IMR-90 (cell line): ENCODE measurements around the gene ADTRP. TPM values are rescaled to one million over a fixed set of nuclear protein-coding genes. Genes with fewer than 3 reads are reported as not detected.

ENCODE experiments used
- ATAC-seq: fragments of 200-7000 bp; cut with Tn5 transposase; 2 replicates; pipeline ENCODE4 v1.9.1; 2020; ENCODE audit warnings: low read depth, mild to moderate bottlenecking, moderate library complexity
- BruUV-seq: library from RNA; stranded (reverse); fragments of 400-500 nt; replicated peaks from 2 replicates; lab custom pipeline; 2021; lab: Mats Ljungman, UMichigan
- CTCF ChIA-PET: fragments of 300-600 bp; formaldehyde crosslinking; extraction: SDS; loops from one replicate; lab custom pipeline; 2021; ENCODE audit warnings: antibody characterized with exemption; lab: Yijun Ruan, JAX
- POLR2A ChIA-PET: fragments of 300-600 bp; sonication (Branson Sonifier 250); formaldehyde crosslinking; loops from one replicate; lab custom pipeline; 2022; ENCODE audit warnings: antibody characterized with exemption; ENCODE audit not compliant: unreplicated experiment; lab: Charles Lee
- DNase-seq: peaks from one replicate; pipeline ENCODE4 v3.0.0; 2013
- H2AFZ ChIP-seq: replicated peaks from 2 replicates; pipeline ENCODE3; 2013; ENCODE audit warnings: low read length, mild to moderate bottlenecking; ENCODE audit not compliant: poor library complexity
- H2AK5ac ChIP-seq: 2 replicates; pipeline ENCODE4 v1.6.1; 2013; ENCODE audit warnings: low read depth, low read length, inconsistent platforms
- H2AK9ac ChIP-seq: replicated peaks from 2 replicates; pipeline ENCODE3; 2013; ENCODE audit warnings: mild to moderate bottlenecking, low read depth, low read length, moderate library complexity; ENCODE audit not compliant: poor library complexity
- H2BK120ac ChIP-seq: 2 replicates; pipeline ENCODE4 v1.6.1; 2013; ENCODE audit warnings: low read depth, low read length, inconsistent platforms
- H2BK15ac ChIP-seq: 3 replicates; pipeline ENCODE4 v1.6.1; 2013; ENCODE audit warnings: low read depth, low read length, inconsistent platforms
- H2BK20ac ChIP-seq: 2 replicates; pipeline ENCODE4 v1.6.1; 2013; ENCODE audit warnings: low read depth, mild to moderate bottlenecking, inconsistent platforms, low read length, moderate library complexity
- H2BK5ac ChIP-seq: 2 replicates; pipeline ENCODE4 v1.6.1; 2013; ENCODE audit warnings: mild to moderate bottlenecking, low read depth, low read length, inconsistent platforms; ENCODE audit not compliant: poor library complexity, severe bottlenecking
- H3K14ac ChIP-seq: replicated peaks from 2 replicates; pipeline ENCODE4 v1.6.1; 2013; ENCODE audit warnings: low read depth, low read length, inconsistent platforms
- H3K18ac ChIP-seq: 2 replicates; pipeline ENCODE4 v1.6.1; 2013; ENCODE audit warnings: low read depth, low read length, control low read depth
- H3K23ac ChIP-seq: 2 replicates; pipeline ENCODE4 v1.6.1; 2013; ENCODE audit warnings: low read depth, low read length, inconsistent platforms
- H3K27ac ChIP-seq: 2 replicates; pipeline ENCODE4 v1.5.1; 2013; ENCODE audit warnings: mild to moderate bottlenecking, control low read depth, low read length; ENCODE audit not compliant: insufficient read depth
- H3K27me3 ChIP-seq: 2 replicates; pipeline ENCODE4 v1.6.1; 2013; ENCODE audit warnings: low read length; ENCODE audit not compliant: control insufficient read depth, insufficient read depth
- H3K36me3 ChIP-seq: 2 replicates; pipeline ENCODE4 v1.6.1; 2013; ENCODE audit warnings: low read length, mixed read lengths; ENCODE audit not compliant: control insufficient read depth, insufficient read depth
- H3K4ac ChIP-seq: 2 replicates; pipeline ENCODE4 v1.6.1; 2013; ENCODE audit warnings: low read depth, low read length, inconsistent platforms
- H3K4me1 ChIP-seq: 2 replicates; pipeline ENCODE4 v1.6.1; 2013; ENCODE audit warnings: low read length, mixed read lengths; ENCODE audit not compliant: control insufficient read depth, insufficient read depth
- H3K4me2 ChIP-seq: 2 replicates; pipeline ENCODE4 v1.6.1; 2013; ENCODE audit warnings: low read depth, mild to moderate bottlenecking, control low read depth, low read length, moderate library complexity
- H3K4me3 ChIP-seq: 2 replicates; pipeline ENCODE4 v1.5.1; 2013; ENCODE audit warnings: low read depth, mild to moderate bottlenecking, control low read depth, low read length, moderate library complexity; ENCODE audit not compliant: insufficient read depth
- H3K56ac ChIP-seq: 2 replicates; pipeline ENCODE4 v1.6.1; 2013; ENCODE audit warnings: low read length, inconsistent platforms; ENCODE audit not compliant: insufficient read depth; ENCODE audit errors: extremely low read depth
- H3K79me1 ChIP-seq, 2 experiments: 2 replicates each; pipeline ENCODE4 v1.6.1; 2013; ENCODE audit warnings: low read length in 2 of 2, inconsistent platforms in 1 of 2, low read depth in 1 of 2
- H3K9ac ChIP-seq: 2 replicates; pipeline ENCODE4 v1.6.1; 2013; ENCODE audit warnings: low read depth, low read length, control low read depth
- H3K9me1 ChIP-seq: 2 replicates; pipeline ENCODE4 v1.6.1; 2013; ENCODE audit warnings: low read length, inconsistent platforms; ENCODE audit not compliant: insufficient read depth
- H3K9me3 ChIP-seq: 2 replicates; pipeline ENCODE4 v1.6.1; 2013; ENCODE audit warnings: low read length; ENCODE audit not compliant: control insufficient read depth, insufficient read depth
- H4K20me1 ChIP-seq: 2 replicates; pipeline ENCODE4 v1.6.1; 2013; ENCODE audit warnings: low read length, inconsistent platforms; ENCODE audit not compliant: insufficient read depth
- H4K5ac ChIP-seq: 2 replicates; pipeline ENCODE4 v1.6.1; 2013; ENCODE audit warnings: mild to moderate bottlenecking, low read depth, low read length, control low read depth
- H4K8ac ChIP-seq, 2 experiments: 2 replicates each; pipeline ENCODE4 v1.6.1; 2013; ENCODE audit warnings: low read depth in 2 of 2, low read length in 2 of 2, control low read depth in 1 of 2, inconsistent platforms in 1 of 2
- H4K91ac ChIP-seq: 2 replicates; pipeline ENCODE4 v1.6.1; 2013; ENCODE audit warnings: low read depth, low read length, inconsistent platforms; ENCODE audit not compliant: insufficient read depth
- BHLHE40 ChIP-seq: fragments of 150-350 bp; IDR thresholded peaks from 2 replicates; pipeline ENCODE4 v1.6.1; 2016; ENCODE audit warnings: mild to moderate bottlenecking, low read depth, low read length
- CEBPB ChIP-seq: IDR thresholded peaks from 2 replicates; pipeline ENCODE4 v1.6.1; 2012; ENCODE audit warnings: low read depth, low read length, improper control_type of control experiment
- CHD1 ChIP-seq: IDR thresholded peaks from 2 replicates; pipeline ENCODE4 v1.6.1; 2012; ENCODE audit warnings: low read depth, low read length, improper control_type of control experiment
- CTCF ChIP-seq: conservative IDR thresholded peaks from 2 replicates; pipeline ENCODE4 v1.5.1; 2012; ENCODE audit warnings: mild to moderate bottlenecking, low read depth, low read length, improper control_type of control experiment
- ELK1 ChIP-seq: fragments of 150-350 bp; IDR thresholded peaks from 2 replicates; pipeline ENCODE4 v1.6.1; 2016; ENCODE audit warnings: low read depth, mild to moderate bottlenecking, low read length, moderate library complexity, borderline replicate concordance
- MAFK ChIP-seq: IDR thresholded peaks from 2 replicates; pipeline ENCODE4 v1.6.1; 2012; ENCODE audit warnings: low read depth, low read length, improper control_type of control experiment
- MXI1 ChIP-seq: IDR thresholded peaks from 2 replicates; pipeline ENCODE4 v1.6.1; 2012; ENCODE audit warnings: low read depth, mild to moderate bottlenecking, low read length, moderate library complexity, borderline replicate concordance
- RAD21 ChIP-seq: IDR thresholded peaks from 2 replicates; pipeline ENCODE4 v1.6.1; 2012; ENCODE audit warnings: low read length, improper control_type of control experiment
- RCOR1 ChIP-seq: IDR thresholded peaks from 2 replicates; pipeline ENCODE4 v1.6.1; 2012; ENCODE audit warnings: mild to moderate bottlenecking, low read length, improper control_type of control experiment; ENCODE audit not compliant: insufficient replicate concordance
- USF2 ChIP-seq: fragments of 150-350 bp; IDR thresholded peaks from 2 replicates; pipeline ENCODE4 v1.6.1; 2017; ENCODE audit warnings: mild to moderate bottlenecking, antibody characterized with exemption, low read length, low read depth
- WGBS, 2 experiments: methylation state at CpG; one replicate each; pipeline versions ENCODE4 v1.1.5 to v1.1.7; 2013; ENCODE audit warnings: missing lambda C conversion rate in 2 of 2; ENCODE audit not compliant: insufficient read length in 1 of 2; ENCODE audit errors: extremely low coverage in 2 of 2; 5-methylcytosine and 5-hydroxymethylcytosine counted together
- dilution Hi-C: fragments of 300-500 bp; cut with HindIII; formaldehyde crosslinking; loops from one replicate; pipeline ENCODE4 v1.14.3; 2018; ENCODE audit warnings: low sequenced_read_pairs; ENCODE audit not compliant: unreplicated experiment
- in situ Hi-C: fragments of 300-500 bp; cut with MboI; formaldehyde crosslinking; loops from 3 replicates; pipeline ENCODE4 v1.14.3; 2019; ENCODE audit warnings: low sequenced_read_pairs, inconsistent platforms, mixed read lengths
- intact Hi-C: fragments of 100-400 bp; cut with micrococcal nuclease; formaldehyde crosslinking; loops from 2 replicates; pipeline ENCODE4 v1.10.0; 2022
- polyA plus RNA-seq, 3 experiments: library from polyadenylated mRNA; depleted of rRNA; stranded (reverse); fragments of >200 nt; gene quantifications; 2 replicates each; pipeline ENCODE4 v1.2.3, GENCODE V29; 2012; ENCODE audit warnings: low replicate concordance in 1 of 3
- total RNA-seq: library from RNA; depleted of rRNA; stranded (reverse); fragments of >200 nt; gene quantifications from 2 replicates; pipeline ENCODE4 v1.2.3, GENCODE V29; 2012

Gene ADTRP
- total and polyA plus RNA-seq, 2 of the 4 experiments (the other 2 are of a cell fraction) = 0.50 to 0.72 TPM

- Histone ChIP-seq H3K36me3 (no peaks in the 10 kb centered on the region), H4K91ac (no peak overlapping the region), H3K4me3 (no peak overlapping the region), H3K18ac (no peak overlapping the region), H3K4me2 (no peak overlapping the region), H2BK120ac (no peak overlapping the region), H2BK20ac (no peak overlapping the region), H3K23ac (no peak overlapping the region), H3K79me1 (no peaks in the 10 kb centered on the region), H2BK15ac (no peak overlapping the region; the same call in 2 of the 3 replicates), H4K5ac (no peak overlapping the region), H3K4me1 (peaks cover 6% of the 10 kb centered on the region; the same call in 1 of the 2 replicates), H3K9me1 (peaks cover 16% of the 10 kb centered on the region), H2AK5ac (no peak overlapping the region; the same call in 1 of the 2 replicates), H3K9me3 (no peaks in the 10 kb centered on the region), H3K27me3 (no peaks in the 10 kb centered on the region), H2BK5ac (no peak overlapping the region), H3K9ac (no peak overlapping the region), H3K27ac (no peak overlapping the region), H4K20me1 (no peaks in the 10 kb centered on the region), H2AFZ (no peak overlapping the region), H3K4ac (no peak overlapping the region), H4K8ac (no peak overlapping the region), H2AK9ac (no peak overlapping the region), H3K56ac (no peak overlapping the region), H3K14ac (no peak overlapping the region)
- ATAC-seq (no peak), DNase-seq (no peak)
- TF ChIP-seq CTCF (no peak), CEBPB (no peak), RAD21 (no peak), BHLHE40 (no peak), CHD1 (no peak), USF2 (no peak), MXI1 (no peak), ELK1 (no peak), MAFK (no peak), RCOR1 (no peak)
- CTCF ChIA-PET = interaction anchor here (0.6 to 1.4 kb wide), 4 partner anchors 11 to 44 kb away, joined by 3 to 4 read pairs (median 4); no protein-coding TSS in a partner anchor
- in situ Hi-C loops (no loop called here), dilution Hi-C loops (no loop called here), intact Hi-C loops (no loop called here)
- no CpG with 5 or more reads among the region's 1 CpG for WGBS, 2 experiments
- no TSS peak for BruUV-seq
- POLR2A ChIA-PET = no interaction called here
Measured at GRCh38 chr6:11699576-11699975, 79.0 kb downstream of the ADTRP start.
